Measurements from ENCODE around the gene GORASP2.

GORASP2 gene

DNA sequence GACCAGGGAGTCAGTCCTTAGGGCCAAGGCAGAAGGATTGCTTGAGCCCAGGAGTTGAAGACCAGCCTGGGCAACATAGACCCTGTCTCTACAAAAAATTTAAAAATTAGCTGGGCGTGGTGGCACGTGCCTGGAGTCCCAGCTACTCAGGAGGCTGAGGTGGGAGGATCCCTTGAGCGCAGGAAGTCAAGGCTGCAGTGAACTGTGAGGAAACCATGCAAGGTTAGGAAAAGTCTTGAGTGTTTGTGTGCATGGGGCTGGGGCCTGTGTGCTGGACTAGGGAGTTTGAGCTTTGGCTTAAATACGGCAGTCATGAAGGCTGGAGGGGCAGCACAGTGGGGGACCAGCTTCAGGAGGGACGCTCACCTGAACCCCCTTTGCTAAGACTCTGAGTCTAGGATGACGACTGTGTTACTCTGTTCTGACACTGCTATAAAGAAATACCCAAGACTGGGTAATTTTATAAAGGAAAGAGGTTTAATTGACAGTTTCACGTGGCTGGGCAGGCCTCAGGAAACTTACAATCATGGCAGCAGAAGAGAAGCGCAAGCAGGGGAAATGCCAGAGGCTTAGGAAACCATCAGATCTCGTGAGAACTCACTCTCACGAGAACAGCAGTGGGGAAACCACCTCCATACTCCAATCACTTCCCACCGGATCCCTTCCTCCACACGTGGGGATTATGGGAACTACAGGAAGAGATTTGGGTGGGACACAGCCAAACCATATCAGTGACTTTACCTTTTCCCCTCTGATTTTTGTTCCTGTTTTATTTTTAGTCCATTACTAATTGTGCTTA is 39.4 kb downstream of the GORASP2 start:
- DNase-seq = no peak

DNA sequence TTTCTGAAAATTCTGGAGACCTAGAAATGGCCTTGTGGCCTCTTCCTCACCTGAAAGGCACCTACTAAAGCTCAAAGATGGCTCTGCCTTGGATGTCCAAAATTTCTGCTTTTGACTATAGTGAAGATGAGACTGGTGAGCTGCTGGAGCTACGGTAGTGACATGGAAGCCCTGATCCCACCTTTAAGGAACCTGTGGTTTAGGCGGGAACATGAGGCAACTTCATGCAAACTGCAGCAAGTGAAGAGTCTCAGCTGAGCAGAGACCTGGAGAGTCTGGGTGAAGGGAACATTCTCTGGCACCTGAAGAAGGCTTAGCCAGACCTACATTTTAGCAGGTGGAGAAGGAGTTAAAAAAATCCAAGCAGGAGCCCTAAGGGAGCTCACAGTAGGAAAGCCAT is 40.0 kb downstream of the GORASP2 start:
- DNase-seq = no peak

DNA sequence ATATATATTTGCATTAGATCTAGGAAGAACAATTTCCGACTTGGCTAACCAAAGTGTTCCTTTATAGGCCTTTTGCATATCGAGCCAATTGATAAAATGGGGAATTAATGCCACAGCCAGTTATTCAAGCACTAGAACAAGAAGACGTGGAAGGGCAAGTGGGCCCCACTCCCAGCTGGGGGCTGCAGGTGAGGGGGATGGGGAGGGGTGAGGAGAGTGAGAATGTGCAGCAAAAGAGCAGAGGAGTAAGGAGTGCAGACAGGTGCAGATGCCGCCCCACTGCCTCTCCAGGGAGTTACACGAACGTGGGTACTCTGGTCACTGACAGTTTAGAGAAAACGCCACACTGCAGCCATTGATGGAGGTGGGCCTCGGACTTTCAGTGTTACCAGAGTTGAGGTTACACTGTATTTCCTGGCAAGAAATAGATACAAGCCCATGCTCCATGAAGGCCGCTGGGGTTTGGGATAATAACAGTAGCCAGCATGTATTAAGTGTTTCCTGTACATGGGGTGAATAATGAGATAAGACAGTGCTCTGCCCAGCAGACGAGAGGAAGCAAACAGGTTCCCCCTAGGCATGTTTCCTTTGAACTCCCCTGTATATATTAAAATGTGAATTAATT is 40.9 kb downstream of the GORASP2 start:
- DNase-seq = no peak

DNA sequence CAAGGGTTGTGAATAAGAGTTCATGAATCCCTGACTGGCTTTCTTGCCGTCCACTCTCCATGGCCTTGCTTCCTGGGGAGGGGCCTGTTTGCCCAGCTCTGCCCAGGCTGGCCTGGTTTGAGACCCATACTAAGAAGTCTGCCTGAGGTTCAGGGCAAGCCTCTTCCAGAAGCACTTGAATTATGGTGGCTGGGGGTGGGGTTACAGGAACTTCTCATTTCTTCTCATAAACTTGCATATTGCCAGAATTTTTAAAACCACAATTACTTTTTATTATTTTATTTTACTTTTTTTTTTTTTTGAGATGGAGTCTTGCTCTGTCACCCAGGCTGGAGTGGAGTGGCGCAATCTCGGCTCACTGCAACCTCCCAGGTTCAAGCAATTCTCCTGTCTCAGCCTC is 42.0 kb downstream of the GORASP2 start:
- no peak for DNase-seq

DNA sequence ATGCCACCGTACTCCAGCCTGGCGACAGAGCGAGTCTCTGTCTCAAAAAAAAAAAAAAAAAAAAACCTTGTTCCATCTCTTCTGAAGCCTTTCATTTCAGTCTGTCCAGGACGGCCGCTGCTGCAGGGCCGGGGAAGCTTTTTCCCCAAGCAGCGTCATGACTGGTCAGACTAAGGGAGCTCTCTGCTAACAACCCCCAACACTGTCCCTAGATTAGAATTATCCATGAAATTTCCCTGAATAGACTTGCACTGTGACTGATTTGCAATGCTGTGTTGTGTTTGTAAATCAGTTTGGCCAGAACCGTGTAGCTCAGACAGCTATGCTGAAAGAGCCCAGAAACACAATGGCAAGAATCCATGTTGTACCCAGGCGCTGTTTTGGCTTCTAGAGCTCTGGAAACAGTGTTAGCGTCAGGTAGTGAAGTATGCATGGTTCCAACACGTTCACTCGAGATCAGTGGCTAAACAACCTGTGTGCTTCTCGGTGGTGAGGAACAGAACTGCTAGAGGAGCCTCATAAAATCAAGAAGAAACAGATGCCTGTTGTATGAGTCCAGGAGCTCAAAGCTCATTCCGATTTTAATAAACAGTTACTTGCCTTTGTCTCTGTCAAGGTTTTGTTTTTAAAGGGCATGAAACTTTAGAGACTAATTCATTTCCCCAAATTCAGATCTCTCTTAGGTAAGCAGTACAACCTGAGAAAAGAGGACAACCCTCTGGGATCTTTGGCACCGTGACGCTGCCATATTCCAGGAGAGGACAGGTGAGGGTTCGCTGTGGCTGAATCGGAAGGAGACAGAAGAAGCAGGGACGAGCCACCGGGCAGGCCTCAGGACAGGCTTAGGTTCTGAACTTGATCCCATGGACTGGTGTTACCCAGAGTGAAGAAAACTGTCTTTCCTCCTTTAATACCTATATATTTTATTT is 43.5 kb downstream of the GORASP2 start:
- DNase-seq = no peak

DNA sequence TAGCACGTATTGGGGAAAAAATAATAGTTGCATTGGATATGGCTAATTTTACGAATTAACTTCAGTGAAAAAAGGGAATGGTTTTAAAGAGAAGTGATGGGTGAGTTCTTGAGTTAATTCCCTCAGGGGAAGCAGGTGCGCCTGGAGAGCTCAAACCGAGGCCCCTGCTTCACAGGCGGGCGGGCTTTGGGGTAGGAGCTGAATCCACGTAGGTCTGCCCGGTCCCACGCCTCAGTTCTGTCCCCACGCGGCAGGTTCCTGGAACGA is 44.1 kb downstream of the GORASP2 start:
- no peak for DNase-seq

DNA sequence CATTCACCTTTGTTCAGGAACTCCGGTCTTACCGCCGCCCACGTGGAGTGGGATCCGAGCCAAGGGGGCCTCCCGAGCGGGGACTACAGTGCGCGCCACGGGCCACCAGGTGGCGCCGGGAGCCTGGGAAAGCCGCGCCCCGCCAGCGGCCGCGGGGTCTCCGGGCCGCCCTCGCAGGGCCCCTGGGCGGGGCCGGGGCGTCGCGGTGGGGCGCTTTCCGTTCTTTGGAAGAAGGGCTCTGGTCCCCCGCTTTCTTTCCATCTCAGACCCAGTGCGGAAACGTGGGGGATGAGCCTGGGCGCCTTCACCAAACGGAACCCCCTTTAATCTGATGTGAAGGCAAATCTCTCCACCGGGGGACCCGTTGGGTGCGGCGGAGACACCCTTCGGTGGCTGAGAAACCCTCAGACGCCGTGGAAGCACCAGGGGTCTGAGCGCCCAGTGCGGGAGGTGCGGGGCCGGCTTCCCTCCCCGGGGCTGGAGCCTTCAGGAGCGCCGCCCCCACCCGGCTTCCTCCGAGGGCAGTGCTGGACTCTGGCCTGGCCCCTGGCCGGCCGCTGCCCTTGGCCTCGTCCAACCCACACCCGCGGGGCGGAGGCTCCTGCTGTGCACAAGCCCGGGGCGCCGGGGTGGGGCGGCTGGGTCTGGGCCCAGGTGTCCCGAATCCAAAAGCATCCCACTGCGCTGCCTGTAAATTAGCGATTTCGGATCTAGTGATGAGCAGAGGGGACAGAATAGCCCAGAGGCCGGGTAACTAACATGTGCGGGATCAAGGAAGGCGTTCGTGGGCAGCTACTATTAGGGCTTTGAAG is 44.6 kb downstream of the GORASP2 start:
- peak; percentile 70 for DNase-seq

DNA sequence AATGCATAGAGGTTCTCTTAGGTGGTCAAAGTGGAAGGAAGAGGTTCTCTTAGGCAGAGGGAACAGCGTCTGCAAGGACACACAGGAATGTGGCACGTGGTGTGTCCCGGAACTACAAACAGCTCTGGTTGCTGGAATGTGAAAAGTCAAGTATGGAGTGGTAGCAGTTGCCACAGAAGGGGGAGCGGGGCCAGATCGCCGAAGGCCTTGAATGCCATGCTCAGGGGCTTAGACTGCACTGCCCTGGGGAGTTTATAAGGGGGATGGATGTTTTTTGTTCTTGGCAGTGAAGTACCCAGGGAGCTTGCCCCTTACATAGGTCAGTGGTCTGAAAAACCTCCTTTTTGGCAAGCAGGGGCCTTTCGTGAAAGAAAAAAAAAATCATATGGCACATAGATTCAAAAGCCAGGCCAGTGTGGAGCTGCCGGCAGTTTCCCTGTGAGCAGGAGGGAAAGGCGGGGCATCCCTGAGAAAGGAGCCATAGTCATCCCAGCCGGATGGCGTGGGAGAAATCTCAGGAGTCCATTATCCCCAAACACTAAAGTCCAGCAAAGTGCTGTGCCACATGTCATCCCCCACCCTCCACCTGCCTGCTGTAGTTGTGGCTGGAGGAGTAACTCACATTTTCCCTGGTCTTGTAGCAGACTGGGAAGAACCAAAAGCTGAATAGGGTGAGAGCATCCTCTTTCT is 45.4 kb downstream of the GORASP2 start:
- no peak for DNase-seq

DNA sequence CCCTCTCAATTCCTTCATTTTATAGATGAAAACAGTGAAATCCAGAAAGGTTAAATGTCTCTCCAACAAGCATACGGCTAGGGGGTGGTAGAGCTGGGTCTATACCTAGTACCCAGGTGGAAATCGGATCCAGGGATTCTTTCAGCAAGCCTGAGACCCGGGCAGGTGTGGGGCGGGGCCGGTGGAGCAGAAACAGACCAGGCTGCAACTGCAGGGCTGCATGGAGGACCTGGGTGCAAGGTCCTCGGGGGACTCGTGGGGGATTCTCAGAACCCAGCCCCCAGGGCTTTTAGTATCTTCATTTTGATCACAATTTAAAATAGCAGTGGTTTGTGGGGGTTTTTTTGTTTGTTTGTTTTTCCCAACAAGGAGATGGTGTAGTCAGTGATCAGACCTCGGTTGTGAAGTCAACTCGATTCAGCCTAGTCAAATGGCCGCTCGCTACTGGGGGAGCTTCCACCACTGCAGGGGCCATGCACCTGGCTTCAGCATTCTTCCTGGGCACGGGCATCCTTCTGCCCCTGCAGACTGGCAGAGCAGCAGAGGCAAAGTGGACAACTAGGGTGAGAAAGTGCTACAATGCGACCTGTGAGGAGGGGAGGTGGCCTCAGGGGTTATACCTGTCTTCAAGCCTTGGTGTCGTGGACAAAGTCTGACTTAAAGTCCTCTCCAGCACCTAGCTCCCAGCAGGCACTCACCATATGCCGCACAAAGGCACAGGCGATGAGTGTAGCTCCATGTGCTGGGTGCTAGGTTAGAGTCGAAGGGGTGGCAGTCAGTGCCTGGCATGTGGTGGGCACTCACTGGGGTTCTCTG is 46.3 kb downstream of the GORASP2 start:
- no peak for DNase-seq

DNA sequence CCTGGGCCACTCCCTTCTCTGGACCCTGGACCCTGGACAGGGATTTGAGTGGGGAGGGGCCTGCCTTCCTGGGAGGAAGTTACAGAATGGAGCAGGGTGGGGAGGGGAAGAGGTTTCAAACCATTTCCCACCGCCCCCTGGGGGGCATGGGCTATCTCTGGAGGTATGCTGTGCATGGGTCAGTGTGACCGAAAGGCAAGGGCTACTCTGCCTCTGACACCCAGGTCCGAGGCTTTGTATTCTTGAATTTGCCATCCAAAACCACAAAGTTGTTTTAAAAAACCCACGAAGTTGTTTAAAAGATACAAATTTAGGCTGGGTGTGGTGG is 46.9 kb downstream of the GORASP2 start:
- DNase-seq = no peak

DNA sequence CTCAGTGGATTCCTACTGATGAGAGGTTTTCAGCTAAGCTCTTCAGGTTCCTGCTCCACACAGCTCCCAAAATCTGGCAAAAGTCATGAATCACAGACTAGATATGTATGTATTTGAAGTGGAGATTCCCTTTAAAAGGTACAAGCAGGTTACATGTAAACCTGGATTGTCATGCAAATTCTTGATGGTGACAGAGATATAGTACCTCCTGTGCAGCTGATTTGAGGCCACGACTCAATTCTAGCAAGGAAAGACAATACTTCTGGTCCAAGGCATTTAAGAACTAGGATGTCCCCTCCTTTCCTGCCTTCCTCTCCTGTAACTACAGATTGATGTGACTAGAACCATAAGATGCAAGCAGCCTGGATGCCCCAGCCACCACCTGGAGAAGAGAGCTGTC is 55.0 kb downstream of the GORASP2 start:
- no peak for DNase-seq

DNA sequence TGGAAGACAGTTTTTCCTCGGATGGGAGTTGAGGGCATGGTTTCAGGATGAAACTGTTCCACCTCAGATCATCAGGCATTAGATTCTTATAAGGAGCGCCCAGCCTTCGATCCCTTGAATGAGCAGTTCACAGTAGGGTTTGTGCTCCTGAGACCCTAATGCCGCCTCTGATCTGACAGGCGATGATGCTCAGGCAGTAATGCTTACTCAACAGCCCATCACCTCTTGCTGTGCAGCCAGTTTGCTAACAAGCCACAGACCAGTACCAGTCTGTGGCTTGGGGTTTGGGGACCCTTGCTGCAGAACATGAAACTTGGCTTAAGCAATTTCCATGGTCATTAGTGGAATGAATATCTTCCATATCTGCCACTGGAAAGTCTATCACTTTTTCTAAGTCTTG is 56.4 kb downstream of the GORASP2 start:
- DNase-seq = no peak

DNA sequence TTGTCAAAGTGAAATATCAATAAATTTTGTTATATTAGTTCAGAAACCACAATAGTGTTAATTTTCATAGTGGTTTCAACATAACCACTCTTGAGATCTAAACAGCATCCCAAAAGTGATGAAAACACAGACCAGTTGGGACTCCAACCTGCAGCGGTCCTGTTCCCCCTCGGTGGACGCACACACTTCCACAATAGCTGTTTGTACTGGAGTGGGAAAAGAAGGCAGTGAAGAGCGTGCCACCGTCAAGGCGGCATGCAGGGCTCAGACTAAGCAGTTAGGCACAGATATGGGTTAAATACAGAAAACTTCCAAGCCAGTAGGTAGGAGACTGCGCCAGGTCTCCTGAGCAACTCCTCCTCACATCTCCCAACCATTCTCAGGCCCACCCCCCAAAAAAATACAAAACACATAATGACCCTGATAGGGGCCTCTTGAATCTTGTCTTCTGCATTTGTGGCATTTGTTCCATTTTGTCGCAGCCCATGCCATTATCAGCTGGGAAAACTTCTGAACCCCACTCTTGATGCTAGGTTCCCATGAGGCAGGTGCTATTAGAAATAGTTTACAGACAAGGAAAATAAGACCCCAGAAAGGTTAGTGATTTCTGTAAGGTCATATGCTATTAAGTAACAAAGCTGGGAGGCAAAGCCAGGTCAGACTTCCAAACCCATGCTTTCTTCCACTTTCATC is 57.7 kb downstream of the GORASP2 start:
- no peak for DNase-seq

DNA sequence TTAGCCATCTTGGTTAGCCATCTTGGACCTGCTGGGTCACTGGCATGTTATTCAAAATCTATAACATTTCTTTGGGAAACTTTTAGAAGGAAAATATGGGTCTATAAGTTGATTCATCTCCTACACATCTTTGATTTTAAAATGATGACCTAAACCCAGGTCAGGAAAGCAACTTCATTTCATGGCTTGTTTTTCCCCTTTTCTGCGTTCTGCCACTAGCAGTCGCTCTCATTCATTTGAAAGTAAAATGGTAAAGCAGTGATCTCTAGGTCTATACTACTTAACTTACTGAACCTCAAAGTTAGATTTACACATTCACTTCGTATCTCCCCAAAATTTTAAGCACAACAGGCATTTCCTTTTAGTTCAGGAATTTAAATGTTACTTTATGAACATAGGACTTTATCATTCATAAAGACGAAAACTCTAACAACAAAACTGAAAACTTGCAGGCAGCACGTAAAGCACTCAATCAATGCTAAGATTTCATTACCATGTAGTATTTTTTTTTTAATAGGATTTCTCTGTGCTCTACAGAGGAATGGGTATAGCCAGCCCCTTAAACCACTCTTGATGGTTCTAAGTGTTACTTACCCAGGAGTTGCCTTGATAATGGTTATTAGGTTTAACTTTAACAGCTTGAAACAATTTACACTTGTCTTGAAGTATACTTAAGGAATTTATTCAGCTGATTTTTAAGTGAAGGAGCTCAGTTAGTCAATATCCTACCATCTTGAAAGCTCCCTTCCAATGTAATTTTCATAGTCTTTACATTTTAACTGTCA is 62.5 kb downstream of the GORASP2 start:
- no peak for DNase-seq

DNA sequence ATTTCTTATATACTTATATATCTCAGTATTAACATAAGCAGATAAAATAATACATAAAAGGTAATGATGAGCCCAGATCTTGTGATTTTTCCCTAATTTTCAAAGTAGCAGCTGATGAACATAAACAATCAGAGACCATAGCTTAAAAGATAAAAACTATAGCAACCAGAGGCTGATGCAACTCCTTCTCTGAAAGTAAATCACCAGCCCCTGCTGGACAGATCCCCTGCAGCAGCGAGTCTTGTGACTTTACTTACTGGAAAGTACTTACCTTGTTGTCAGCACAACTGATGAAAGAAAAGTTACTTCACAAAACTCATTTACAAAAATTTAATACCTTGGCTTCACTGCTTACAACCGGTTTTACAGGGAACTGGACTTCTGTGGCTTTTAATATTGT is 67.3 kb downstream of the GORASP2 start:
- DNase-seq = no peak

DNA sequence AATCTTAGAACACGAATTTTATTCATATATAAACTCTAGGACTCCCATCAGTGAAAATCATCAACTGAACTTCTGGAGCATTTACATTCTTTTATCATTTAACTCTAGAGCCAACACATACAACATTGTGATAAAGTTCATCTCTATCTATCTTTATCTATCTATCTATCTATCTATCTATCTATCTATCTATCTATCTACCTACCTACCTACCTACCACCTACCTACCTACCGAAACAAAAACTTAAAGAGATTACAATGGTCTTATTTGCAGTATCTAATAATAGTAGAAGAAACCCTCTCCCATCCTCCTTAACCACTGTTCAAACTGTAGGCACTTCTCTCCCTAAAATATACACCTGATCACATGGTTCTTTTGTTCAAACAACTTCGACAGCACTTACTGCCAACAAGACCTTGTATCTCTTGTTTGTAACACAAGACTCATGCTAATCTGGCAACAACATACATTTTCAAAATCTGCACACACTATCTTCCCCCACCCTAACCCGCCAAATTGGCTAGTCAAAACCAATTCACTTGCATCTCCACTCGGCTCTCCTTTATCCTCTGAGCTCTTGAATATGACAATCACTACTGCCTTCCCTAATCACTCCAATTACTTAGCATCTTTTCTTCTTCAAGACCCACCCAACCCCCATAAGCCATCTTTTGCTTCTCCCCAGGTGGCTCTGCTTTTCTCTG is 69.0 kb downstream of the GORASP2 start:
- DNase-seq = no peak

DNA sequence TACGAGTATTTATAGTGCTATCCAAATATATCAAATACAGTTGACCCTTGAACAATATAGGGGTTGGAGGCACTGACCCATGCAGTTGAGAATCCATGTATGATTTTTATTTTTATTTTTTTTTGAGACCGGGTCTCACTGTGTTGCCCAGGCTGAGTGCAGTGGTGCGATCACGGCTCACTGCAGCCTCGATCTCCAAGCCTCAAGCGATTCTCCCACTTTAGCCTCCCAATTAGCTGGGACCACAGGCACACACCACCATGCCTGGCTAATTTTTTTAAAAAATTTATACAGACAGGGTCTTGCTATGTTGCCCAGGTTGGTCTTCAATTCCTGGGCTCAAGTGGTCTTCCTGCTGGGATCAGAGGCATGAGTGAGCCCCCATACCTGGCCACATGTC is 70.6 kb downstream of the GORASP2 start:
- no peak for DNase-seq

DNA sequence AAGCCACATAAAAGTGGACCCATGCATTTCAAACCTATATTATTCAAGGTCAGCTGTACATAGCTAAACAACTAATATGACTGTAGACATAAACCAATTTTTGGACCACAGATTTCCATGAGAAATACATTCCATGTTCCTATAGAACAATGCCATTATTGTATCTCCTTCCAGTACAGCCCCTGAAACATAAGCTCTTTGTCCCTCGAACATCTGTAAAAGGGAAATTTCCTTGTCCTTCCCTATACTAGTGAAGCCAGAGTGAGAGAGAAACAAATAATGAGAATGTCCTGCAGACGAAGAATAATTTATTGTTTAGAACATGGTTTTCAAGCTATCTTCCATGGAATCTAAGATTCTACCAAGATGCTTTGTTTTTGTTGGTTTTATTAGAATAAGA is 75.3 kb downstream of the GORASP2 start:
- no peak for DNase-seq

DNA sequence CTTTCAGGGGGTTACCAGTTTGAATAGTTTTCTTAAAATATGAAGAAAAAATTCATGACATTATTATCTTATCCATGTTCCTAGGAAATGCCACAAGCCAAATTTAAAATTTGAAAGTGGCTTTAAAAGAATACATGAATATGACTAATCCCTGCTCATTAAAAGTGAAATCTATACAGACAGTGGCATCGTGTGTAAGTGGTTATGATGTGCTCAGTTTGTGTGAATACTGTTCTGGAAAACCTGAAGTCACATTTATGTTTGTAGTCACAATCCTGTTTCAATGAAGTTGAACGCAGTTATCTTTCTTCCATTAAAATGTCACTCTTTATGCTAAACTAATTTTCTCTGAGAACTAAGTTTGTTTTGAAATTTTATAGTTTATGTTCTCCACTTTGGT is 75.8 kb downstream of the GORASP2 start:
- no peak for DNase-seq
